H7 (cell line): ENCODE results near the gene CPED1. TPM values are rescaled to one million over a fixed set of nuclear protein-coding genes. Genes with fewer than 3 reads are reported as not detected.

Experiments
- DNase-seq: peaks from one replicate; pipeline ENCODE4 v3.0.0; 2012
- H3K27me3 ChIP-seq: 2 replicates; pipeline ENCODE4 v1.6.0; 2011; ENCODE audit warnings: mild to moderate bottlenecking, low read length; ENCODE audit not compliant: control insufficient read depth, insufficient read depth
- H3K36me3 ChIP-seq: replicated peaks from 2 replicates; pipeline ENCODE4 v1.5.1; 2011; ENCODE audit warnings: low read length; ENCODE audit not compliant: control insufficient read depth, insufficient read depth
- H3K4me3 ChIP-seq: 2 replicates; pipeline ENCODE4 v1.5.1; 2011; ENCODE audit warnings: low read depth, mild to moderate bottlenecking, control low read depth, low read length, moderate library complexity; ENCODE audit not compliant: insufficient read depth
- total RNA-seq: library from RNA; depleted of rRNA; stranded (reverse); fragments of >200 nt; shearing (Covaris generic); gene quantifications from 2 replicates; pipeline ENCODE4 v1.2.3, GENCODE V29; 2014

CPED1 gene
- total RNA-seq, 1 experiment from 2014 or later, result not detected

GRCh38 chr7:121133444-121133843 is 144.9 kb downstream of the CPED1 start:
- DNase-seq, result no peak
- H3K36me3 ChIP-seq, result no peaks in the 10 kb centered on the region
- no peak overlapping the region for H3K4me3 ChIP-seq
- H3K27me3 ChIP-seq, result no peaks in the 10 kb centered on the region

GRCh38 chr7:121137580-121137979 is 149.1 kb downstream of the CPED1 start:
- DNase-seq, result no peak
- no peaks in the 10 kb centered on the region for H3K27me3 ChIP-seq
- H3K36me3 ChIP-seq, result no peaks in the 10 kb centered on the region
- no peak overlapping the region for H3K4me3 ChIP-seq

GRCh38 chr7:121138262-121138933 is 149.9 kb downstream of the CPED1 start:
- Histone ChIP-seq H3K4me3 (no peak overlapping the region), H3K36me3 (no peaks in the 10 kb centered on the region), H3K27me3 (no peaks in the 10 kb centered on the region)
- DNase-seq, result no peak

GRCh38 chr7:121139427-121139826 is 150.9 kb downstream of the CPED1 start:
- DNase-seq, result no peak
- Histone ChIP-seq H3K36me3 (no peaks in the 10 kb centered on the region), H3K4me3 (no peak overlapping the region), H3K27me3 (no peaks in the 10 kb centered on the region)

GRCh38 chr7:121140790-121141189 is 152.3 kb downstream of the CPED1 start:
- Histone ChIP-seq H3K27me3 (no peaks in the 10 kb centered on the region), H3K4me3 (no peak overlapping the region), H3K36me3 (no peaks in the 10 kb centered on the region)
- DNase-seq, result no peak

GRCh38 chr7:121151774-121152221 is 163.3 kb downstream of the CPED1 start:
- no peak for DNase-seq
- Histone ChIP-seq H3K27me3 (no peaks in the 10 kb centered on the region), H3K4me3 (no peak overlapping the region), H3K36me3 (no peaks in the 10 kb centered on the region)

GRCh38 chr7:121153411-121153810 is 164.9 kb downstream of the CPED1 start:
- Histone ChIP-seq H3K27me3 (no peaks in the 10 kb centered on the region), H3K4me3 (no peak overlapping the region), H3K36me3 (no peaks in the 10 kb centered on the region)
- DNase-seq, result no peak

- H3K36me3 ChIP-seq, result no peaks in the 10 kb centered on the region
- H3K27me3 ChIP-seq, result no peaks in the 10 kb centered on the region
- no peak for DNase-seq
- H3K4me3 ChIP-seq, result no peak overlapping the region
Observed at GRCh38 chr7:121153995-121154394, 165.5 kb downstream of the CPED1 start.

GRCh38 chr7:121156825-121157224 is 168.3 kb downstream of the CPED1 start:
- no peak for DNase-seq
- H3K4me3 ChIP-seq, result no peak overlapping the region
- H3K36me3 ChIP-seq, result no peaks in the 10 kb centered on the region
- H3K27me3 ChIP-seq, result no peaks in the 10 kb centered on the region

- no peak for DNase-seq
Observed at GRCh38 chr7:121157341-121157751, 168.8 kb downstream of the CPED1 start.

GRCh38 chr7:121157885-121158590 is 169.5 kb downstream of the CPED1 start:
- no peaks in the 10 kb centered on the region for H3K27me3 ChIP-seq
- H3K4me3 ChIP-seq, result no peak overlapping the region
- H3K36me3 ChIP-seq, result no peaks in the 10 kb centered on the region
- DNase-seq, result no peak

More at GRCh38 chr7:121157341-121157751, 168.8 kb downstream of the CPED1 start:
- Histone ChIP-seq H3K4me3 (no peak overlapping the region), H3K27me3 (no peaks in the 10 kb centered on the region), H3K36me3 (no peaks in the 10 kb centered on the region)

GRCh38 chr7:121158665-121159064 is 170.2 kb downstream of the CPED1 start:
- Histone ChIP-seq H3K4me3 (no peak overlapping the region), H3K36me3 (no peaks in the 10 kb centered on the region), H3K27me3 (no peaks in the 10 kb centered on the region)
- DNase-seq, result no peak

- no peaks in the 10 kb centered on the region for H3K27me3 ChIP-seq
- H3K36me3 ChIP-seq, result no peaks in the 10 kb centered on the region
- H3K4me3 ChIP-seq, result no peak overlapping the region
- DNase-seq, result no peak
Observed at GRCh38 chr7:121159553-121159952, 171.0 kb downstream of the CPED1 start.

- no peak for DNase-seq
- no peak overlapping the region for H3K4me3 ChIP-seq
- no peaks in the 10 kb centered on the region for H3K27me3 ChIP-seq
- H3K36me3 ChIP-seq, result no peaks in the 10 kb centered on the region
Observed at GRCh38 chr7:121160150-121161008, 171.9 kb downstream of the CPED1 start.
